ENCODE results near the gene HADH. TPM values are rescaled to one million over a fixed set of nuclear protein-coding genes. Genes with fewer than 3 reads are reported as not detected.

Gene HADH
- total RNA-seq, 2 donors from 2014 or later = 44.0 to 48.1 TPM

DNA sequence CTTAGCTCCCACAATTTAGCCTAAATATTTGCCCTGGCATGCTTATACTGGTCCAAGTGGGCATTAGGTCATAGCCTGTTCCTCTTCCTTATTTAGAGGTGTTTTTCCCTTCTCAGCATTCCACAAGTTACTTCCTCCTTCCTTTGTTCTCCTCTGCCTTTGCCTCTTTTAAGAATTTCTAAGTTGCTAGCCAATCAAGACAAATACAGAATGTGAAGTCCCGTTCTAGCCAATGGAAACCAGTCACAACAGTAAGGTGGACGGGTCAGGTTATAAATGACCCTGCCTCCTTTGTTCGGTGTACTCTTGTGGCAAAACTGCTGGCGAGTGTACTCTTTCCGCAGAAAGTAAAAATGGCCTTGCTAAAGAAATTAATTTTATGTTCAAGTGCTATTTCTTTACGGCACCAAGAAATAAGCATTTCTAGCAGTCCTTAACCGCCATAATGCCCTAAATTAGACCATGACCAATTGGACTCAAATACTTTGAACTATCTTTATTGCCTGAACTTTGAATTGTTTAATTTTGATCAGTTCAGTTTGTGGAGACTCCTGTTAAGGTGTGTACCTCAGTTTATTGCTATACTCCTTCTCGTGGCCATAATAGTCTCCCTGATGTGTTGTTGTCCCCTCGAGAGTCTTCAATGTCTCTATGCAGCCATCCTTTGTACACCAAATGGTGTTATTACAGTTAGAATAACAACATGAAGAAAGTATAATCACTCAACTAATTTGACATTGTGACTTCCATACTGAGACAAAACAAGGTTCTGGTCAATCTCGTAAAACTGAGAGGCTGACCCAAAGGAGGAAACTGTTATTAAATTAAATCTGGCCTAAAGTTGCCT lies 1.6 kb upstream of the HADH start:
- no peaks in the 10 kb centered on the region for H3K9me3 Mint-ChIP-seq
- DNase-seq (ENCODE audit: low spot score in 2 of 2) (no peak), ATAC-seq (no peak)
- peaks cover 15 to 19% of the 10 kb centered on the region in 2 donors for H3K36me3 Mint-ChIP-seq
- H3K27ac Mint-ChIP-seq = peak overlapping the region in 1 of 2 donors; percentile 88

GRCh38 chr4:107988763-107989035 lies 990 bp upstream of the HADH start:
- ATAC-seq (no peak), DNase-seq (ENCODE audit: low spot score in 2 of 2) (no peak)
- peaks cover 15 to 19% of the 10 kb centered on the region in 2 donors for H3K36me3 Mint-ChIP-seq
- peak overlapping the region in 1 of 2 donors; percentile 88 for H3K27ac Mint-ChIP-seq
- H3K9me3 Mint-ChIP-seq = no peaks in the 10 kb centered on the region

DNA sequence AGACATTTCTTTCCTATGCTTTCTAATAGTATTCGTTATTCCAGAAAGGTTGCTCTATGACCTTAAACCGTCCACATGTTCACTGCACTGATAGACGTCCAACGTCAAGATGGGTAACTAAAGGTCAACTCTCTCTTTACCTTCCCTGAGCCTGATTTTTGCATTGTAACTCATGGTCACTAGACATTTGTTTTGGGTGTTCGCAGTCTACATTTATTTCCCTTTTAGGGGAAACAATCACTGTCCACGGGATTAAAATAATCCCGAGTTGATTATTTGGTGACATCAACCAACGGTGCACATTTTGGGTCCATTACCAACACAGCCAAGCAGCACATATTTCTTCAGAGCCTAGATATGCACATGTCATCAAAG lies 540 bp upstream of the HADH start:
- no peak for DNase-seq (ENCODE audit: low spot score in 2 of 2)
- ATAC-seq = peak in 1 of 2 donors; percentile 23
- Mint-ChIP-seq H3K9me3 (no peaks in the 10 kb centered on the region), H3K36me3 (peaks cover 15 to 19% of the 10 kb centered on the region in 2 donors), H3K27ac (peak overlapping the region; percentile 38 to 88)

DNA sequence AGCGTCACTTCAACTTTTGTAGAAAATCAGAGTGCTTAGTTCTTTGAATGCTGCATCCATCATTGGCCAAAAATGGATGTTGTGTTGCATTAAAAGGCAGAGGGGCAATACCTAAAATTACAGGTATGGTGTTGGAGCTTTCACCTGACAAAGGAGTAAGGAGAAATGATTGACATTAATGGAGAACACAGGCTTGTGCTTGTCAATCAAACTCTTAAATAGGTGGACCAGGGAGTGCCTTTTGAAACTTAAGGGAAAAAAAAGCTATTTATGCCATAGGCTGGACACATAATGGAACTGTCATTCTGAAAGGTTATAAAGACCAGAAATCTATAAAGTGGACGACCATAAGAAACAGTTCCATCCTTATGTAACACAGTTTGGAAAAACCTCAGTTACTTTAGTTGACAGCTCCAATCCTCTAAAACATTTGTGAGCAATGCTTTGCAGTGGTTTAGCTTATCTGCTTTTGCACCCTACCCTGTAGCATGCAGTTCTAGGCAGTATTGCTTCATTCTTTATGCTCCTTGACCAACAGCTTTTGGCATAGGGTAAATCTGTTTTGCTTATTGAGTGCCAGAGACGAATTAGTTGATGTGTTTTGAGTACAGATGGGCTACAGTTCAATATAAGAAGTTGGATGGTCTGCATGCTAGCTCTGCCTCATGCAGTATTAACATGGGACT lies 2.4 kb downstream of the HADH start:
- no peaks in the 10 kb centered on the region for H3K9me3 Mint-ChIP-seq
- peaks cover 26 to 35% of the 10 kb centered on the region in 2 donors for H3K36me3 Mint-ChIP-seq
- H3K27ac Mint-ChIP-seq = peak overlapping the region in 1 of 2 donors; percentile 50
- DNase-seq (ENCODE audit: low spot score in 2 of 2) (no peak), ATAC-seq (no peak)

DNA sequence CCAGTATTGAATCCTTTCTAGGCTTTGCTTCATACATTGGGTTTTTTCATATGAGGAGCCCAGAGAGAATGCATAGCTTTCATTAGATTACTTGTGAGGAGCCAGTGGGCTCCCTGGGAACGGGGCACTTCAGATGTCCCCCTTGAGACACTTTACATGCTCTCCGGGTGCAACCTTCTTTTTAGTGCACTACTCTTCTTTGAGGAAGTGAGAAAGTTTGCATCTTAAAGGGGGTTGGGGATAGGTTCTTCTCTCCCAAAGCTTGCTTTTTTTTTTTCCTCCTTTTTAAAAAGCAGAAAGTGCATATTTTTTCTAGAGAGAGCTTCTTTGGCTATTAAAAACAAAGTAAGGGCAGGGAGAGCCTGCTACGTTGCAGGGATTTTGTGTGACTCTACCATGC lies 4.3 kb downstream of the HADH start:
- Mint-ChIP-seq H3K36me3 (peaks cover 28 to 54% of the 10 kb centered on the region in 2 donors), H3K27ac (no peak overlapping the region), H3K9me3 (no peaks in the 10 kb centered on the region)
- DNase-seq (ENCODE audit: low spot score in 2 of 2) (no peak), ATAC-seq (no peak)

- ATAC-seq = no peak
- Mint-ChIP-seq H3K9me3 (no peaks in the 10 kb centered on the region), H3K36me3 (peaks cover 26 to 57% of the 10 kb centered on the region in 2 donors), H3K27ac (peak overlapping the region in 1 of 2 donors; percentile 71)
- DNase-seq (ENCODE audit: low spot score in 2 of 2) = no peak
These were observed 5.2 kb downstream of the HADH start for GRCh38 chr4:107994894-107995293.

DNA sequence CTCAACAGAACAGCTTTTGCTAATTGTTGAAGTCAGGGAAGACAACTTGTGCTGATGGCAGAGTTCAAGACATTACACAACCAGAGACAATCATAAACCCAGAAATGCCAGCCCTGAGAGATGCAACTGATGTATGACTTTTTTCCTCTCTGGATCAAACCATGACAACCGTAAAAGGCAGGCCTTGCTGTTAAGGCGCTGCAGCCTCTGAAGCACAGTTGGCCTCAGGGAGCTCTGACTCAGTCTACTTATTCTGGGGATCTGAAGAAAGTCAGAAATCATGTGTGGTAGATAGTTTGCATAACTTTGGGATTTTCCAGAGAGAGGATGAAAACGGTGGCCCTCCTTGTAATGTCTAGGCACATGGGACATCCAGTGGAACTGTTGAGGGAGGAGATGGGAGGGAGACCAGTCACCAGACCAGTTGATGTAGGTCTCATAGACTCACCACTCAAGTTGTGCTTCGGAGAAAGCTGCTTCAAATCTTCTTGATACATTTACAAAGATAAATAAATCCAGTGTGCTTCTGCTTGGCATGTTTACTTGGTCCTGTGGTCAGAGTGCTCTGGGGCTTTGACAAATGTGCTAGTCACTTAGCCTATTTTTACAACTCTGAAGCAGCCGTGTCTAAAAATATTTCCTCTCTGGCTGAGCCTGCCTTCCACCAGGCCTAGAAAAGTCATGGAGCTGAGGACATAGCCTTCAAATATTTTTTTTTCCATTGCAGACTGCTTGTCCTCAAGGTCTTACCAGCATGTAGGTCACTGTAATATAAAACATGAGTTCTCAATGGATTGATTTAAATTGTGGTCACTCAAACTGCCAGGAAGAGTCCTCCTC lies 7.5 kb downstream of the HADH start:
- H3K27ac Mint-ChIP-seq = peak overlapping the region in 1 of 2 donors; percentile 49
- H3K36me3 Mint-ChIP-seq = peaks cover 19 to 53% of the 10 kb centered on the region in 2 donors
- DNase-seq (ENCODE audit: low spot score in 2 of 2) (no peak), ATAC-seq (no peak)
- peaks cover 4 to 9% of the 10 kb centered on the region in 2 donors for H3K9me3 Mint-ChIP-seq

GRCh38 chr4:107997794-107998193 lies 8.1 kb downstream of the HADH start:
- Mint-ChIP-seq H3K9me3 (peaks cover 4 to 9% of the 10 kb centered on the region in 2 donors), H3K27ac (peak overlapping the region in 1 of 2 donors; percentile 49), H3K36me3 (peaks cover 19 to 53% of the 10 kb centered on the region in 2 donors)
- DNase-seq (ENCODE audit: low spot score in 2 of 2) (no peak), ATAC-seq (no peak)

GRCh38 chr4:107999932-108000539 lies 10.3 kb downstream of the HADH start:
- ATAC-seq (no peak), DNase-seq (ENCODE audit: low spot score in 2 of 2) (no peak)
- Mint-ChIP-seq H3K27ac (no peak overlapping the region), H3K9me3 (peaks cover 4 to 9% of the 10 kb centered on the region in 2 donors), H3K36me3 (peaks cover 19 to 56% of the 10 kb centered on the region in 2 donors)

DNA sequence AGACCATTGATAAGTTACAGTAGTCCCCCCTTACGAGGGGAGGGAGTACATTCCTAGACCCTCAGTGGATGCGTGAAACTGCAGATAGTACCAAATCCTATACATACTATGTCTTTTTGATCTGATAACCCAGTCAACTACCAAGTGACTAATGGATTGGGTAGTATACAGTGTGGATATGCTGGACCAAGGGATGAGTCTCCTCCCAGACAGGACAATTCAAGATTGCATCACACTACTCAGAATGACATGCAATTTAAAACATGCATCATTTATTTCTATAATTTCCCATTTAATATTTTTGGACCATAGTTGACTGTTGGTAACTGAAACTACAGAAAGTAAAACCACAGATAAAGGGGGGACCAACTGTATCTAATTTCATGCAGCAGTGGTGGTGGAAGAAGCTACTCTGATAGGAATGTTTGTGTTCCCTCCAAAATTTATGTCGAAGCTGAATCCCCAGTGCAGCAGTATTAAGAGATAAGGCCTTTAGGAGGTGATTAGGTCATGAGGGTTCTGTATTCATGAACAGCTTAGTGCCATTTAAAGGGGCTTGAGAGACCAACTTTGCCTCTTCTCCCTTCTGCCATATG lies 11.9 kb downstream of the HADH start:
- Mint-ChIP-seq H3K9me3 (peaks cover 4 to 9% of the 10 kb centered on the region in 2 donors), H3K36me3 (peaks cover 12 to 42% of the 10 kb centered on the region in 2 donors), H3K27ac (no peak overlapping the region)
- DNase-seq (ENCODE audit: low spot score in 2 of 2) (no peak), ATAC-seq (no peak)

GRCh38 chr4:108003982-108004515 lies 14.4 kb downstream of the HADH start:
- Mint-ChIP-seq H3K36me3 (peaks cover 9 to 19% of the 10 kb centered on the region in 2 donors), H3K27ac (peak overlapping the region; percentile 47 to 78), H3K9me3 (peaks cover 4 to 9% of the 10 kb centered on the region in 2 donors)
- ATAC-seq (peak; percentile 26 to 39), DNase-seq (ENCODE audit: low spot score in 2 of 2) (no peak)

- DNase-seq (ENCODE audit: low spot score in 2 of 2) = no peak
- no peak for ATAC-seq
- Mint-ChIP-seq H3K36me3 (peaks cover 11 to 22% of the 10 kb centered on the region in 2 donors), H3K27ac (no peak overlapping the region), H3K9me3 (peaks cover 4 to 9% of the 10 kb centered on the region in 2 donors)
These were observed 15.0 kb downstream of the HADH start for GRCh38 chr4:108004646-108005045.

- H3K27ac Mint-ChIP-seq = peak overlapping the region in 1 of 2 donors; percentile 19
- DNase-seq (ENCODE audit: low spot score in 2 of 2) = no peak
- H3K36me3 Mint-ChIP-seq = peaks cover 11 to 19% of the 10 kb centered on the region in 2 donors
- ATAC-seq = no peak
- peaks cover 4% of the 10 kb centered on the region in 2 donors for H3K9me3 Mint-ChIP-seq
These were observed 16.1 kb downstream of the HADH start for GRCh38 chr4:108005807-108006206.

- Mint-ChIP-seq H3K36me3 (peaks cover 16 to 22% of the 10 kb centered on the region in 2 donors), H3K9me3 (peaks cover 0 to 4% of the 10 kb centered on the region in 2 donors), H3K27ac (peak overlapping the region in 1 of 2 donors; percentile 19)
- no peak for DNase-seq (ENCODE audit: low spot score in 2 of 2)
- peak; percentile 84 to 87 for ATAC-seq
These were observed 16.7 kb downstream of the HADH start for GRCh38 chr4:108006361-108006760.

DNA sequence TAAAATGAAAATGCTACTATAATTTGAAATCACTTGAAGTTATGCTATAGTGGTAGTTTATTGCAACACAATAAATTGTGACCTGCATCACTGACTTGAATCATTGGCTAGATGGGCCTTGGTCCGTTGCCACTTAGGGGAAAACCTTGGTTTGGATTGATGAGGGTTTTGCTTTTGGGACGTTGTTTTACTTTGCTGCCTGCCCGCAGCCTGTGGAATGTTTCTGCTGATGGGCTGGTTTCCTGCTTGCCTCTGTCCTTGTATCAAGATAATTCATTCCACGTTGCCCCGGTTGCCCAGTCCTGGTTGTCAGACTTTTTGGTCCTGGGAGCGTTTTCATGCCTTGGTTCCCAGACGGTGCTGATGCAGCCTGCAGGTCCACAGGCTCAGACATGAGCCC lies 18.3 kb downstream of the HADH start:
- ATAC-seq (no peak), DNase-seq (ENCODE audit: low spot score in 2 of 2) (no peak)
- Mint-ChIP-seq H3K27ac (no peak overlapping the region), H3K36me3 (peaks cover 20 to 29% of the 10 kb centered on the region in 2 donors), H3K9me3 (peaks cover 0 to 4% of the 10 kb centered on the region in 2 donors)

- Mint-ChIP-seq H3K9me3 (peaks cover 0 to 4% of the 10 kb centered on the region in 2 donors), H3K27ac (no peak overlapping the region), H3K36me3 (peaks cover 20 to 24% of the 10 kb centered on the region in 2 donors)
- ATAC-seq (peak in 1 of 2 donors; percentile 19), DNase-seq (ENCODE audit: low spot score in 2 of 2) (no peak)
These were observed 19.0 kb downstream of the HADH start for GRCh38 chr4:108008721-108009120.
